SKM-1 (cell line): ENCODE measurements around the gene EZH2.

Experiments used
- DNase-seq: peaks from one replicate; lab custom pipeline; 2025; ENCODE audit not compliant: unreplicated experiment; lab: John Stamatoyannopoulos, UW

EZH2 gene

GRCh38 chr7:148773334-148773733 lies 110.8 kb downstream of the EZH2 start:
- no peak for DNase-seq

GRCh38 chr7:148772297-148773089 lies 111.6 kb downstream of the EZH2 start:
- no peak for DNase-seq

- no peak for DNase-seq
Measured at GRCh38 chr7:148770004-148770403, 114.1 kb downstream of the EZH2 start.

- DNase-seq, result no peak
Measured at GRCh38 chr7:148763622-148764021, 120.5 kb downstream of the EZH2 start.

- DNase-seq, result no peak
Measured at GRCh38 chr7:148761499-148762278, 122.4 kb downstream of the EZH2 start.
